Left colon (tissue), 2 donors: ENCODE measurements around the gene FAM151A. TPM values are rescaled to one million over a fixed set of nuclear protein-coding genes. Genes with fewer than 3 reads are reported as not detected.

ENCODE experiments used
- ATAC-seq: fragments of 200-7000 bp; cut with Tn5 transposase; one replicate; pipeline ENCODE4 v1.9.1; 2020; ENCODE audit warnings: mild to moderate bottlenecking, moderate library complexity
- DNase-seq, 2 donors: peaks; one replicate each; pipeline ENCODE4 v3.0.0-alpha.2; 2020
- intact Hi-C, 2 donors: fragments of 100-400 bp; cut with DNase I in 1 of 2; cut with micrococcal nuclease in 1 of 2; formaldehyde crosslinking; loops; one replicate each; pipeline versions ENCODE4 v1.11.2 to v1.14.0; 2022; cut with DNase I, micrococcal nuclease
- total RNA-seq, 2 donors: library from RNA; stranded (reverse); fragmentation: NEBNext Ultra II Directional; extraction: Animal tissue kit (Norgen Biotek cat#: 25700); gene quantifications; one replicate each; pipeline ENCODE4 v1.2.1, GENCODE V29; 2021
- donor health status: DM: no; HTN: no; CAD: no.
- donor health status: DM: yes; HTN: yes; CAD: no.

The FAM151A gene
- total RNA-seq, 2 donors from 2014 or later, result 4.5 to 7.8 TPM

DNA sequence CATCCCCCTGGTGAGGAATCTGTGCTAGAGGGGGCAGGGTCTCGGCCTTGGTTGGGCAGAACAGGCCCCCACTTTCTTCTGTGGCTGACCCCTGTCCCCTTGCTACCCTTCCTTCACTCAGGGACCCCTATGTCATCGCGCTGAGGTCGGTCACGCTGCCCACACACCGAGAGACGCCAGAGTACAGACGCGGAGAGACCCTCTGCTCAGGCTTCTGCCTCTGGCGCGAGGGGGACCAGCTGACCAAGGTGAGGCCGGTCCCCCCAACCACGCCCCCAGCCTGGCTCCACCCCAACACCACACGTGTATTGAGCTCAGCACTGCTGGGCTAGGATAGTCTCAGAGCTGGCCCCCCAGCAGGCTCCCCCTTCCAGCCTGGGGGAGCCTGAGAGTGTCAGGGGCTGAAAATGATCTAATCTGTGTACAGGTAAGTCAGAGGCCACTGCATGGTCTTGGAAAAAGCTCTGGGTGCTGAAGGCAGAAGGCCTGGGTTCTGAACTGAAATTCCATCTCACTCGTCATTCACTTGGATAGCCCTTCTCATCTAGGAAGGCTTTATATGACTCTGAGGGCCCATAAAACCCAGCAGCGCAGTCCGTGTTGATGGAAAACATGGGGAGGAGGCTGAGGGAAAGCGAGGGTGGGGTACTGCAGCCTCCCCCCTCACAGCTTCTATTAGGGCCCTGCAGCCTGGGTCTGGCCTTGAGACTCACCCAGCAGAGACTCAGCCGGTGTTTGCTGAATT, 15.3 kb downstream of the FAM151A start:
- no peak for ATAC-seq
- DNase-seq, result no peak
- intact Hi-C loops, result no loop called here

DNA sequence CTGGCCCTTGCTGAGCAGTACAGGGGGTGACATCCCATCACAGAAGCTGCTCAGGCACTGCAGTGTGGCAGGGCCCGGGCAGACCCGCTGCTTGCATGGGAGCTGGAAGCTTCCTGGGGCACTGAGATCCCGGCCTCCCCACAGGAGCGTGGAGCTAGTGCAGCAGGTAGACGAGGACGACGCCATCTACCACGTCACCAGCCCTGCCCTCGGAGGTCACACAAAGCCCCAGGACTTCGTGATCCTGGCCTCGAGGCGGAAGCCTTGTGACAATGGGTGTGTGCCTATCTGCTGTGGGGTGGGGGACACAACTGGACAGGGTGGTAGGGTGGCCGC, 16.4 kb downstream of the FAM151A start:
- no peak for DNase-seq
- intact Hi-C loops, result no loop called here
- ATAC-seq, result no peak

DNA sequence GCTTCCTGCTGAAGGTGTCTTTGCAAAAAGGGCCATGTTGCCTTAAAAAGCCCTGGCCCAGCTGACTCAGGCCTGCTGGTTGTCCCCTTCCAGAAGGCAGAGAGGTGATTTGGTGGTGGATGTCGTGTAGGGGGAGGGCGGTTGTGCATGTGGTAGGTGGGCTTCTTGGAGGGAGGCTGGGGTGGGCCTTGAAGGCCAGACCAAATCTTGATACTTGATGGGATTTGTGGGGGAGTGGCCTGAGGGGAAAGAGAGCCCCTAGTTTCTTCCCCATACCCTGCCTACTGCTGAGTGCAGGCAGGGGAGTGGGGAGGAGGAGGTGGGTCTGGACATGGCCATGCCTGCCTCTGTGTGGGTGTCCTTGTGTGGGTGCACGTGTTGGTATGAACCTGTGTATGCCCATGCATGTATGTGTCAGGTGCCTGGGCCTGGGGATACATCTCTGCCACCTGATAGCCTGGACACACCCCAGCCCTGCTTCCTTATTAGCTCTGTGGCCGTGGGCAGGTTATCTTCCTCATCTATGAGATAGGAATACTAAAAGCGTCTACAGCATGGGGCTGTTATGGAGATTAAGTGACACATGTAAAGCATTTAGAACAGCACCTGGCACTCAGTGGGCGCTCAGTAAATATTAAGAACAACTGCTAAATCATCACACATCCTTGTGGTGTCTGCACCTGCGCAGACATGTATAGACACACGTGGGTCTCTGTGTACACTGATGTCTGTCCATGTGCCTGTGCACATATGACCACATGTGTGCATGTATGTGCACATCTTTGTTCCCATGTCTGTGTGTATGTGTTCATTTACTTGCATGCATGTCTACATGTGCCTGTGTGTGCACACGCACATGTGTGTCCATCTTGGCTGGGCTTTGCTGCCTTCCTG, 17.0 kb downstream of the FAM151A start:
- intact Hi-C loops, result no loop called here
- ATAC-seq (peak; percentile 83), DNase-seq (peak; percentile 73 to 79)

DNA sequence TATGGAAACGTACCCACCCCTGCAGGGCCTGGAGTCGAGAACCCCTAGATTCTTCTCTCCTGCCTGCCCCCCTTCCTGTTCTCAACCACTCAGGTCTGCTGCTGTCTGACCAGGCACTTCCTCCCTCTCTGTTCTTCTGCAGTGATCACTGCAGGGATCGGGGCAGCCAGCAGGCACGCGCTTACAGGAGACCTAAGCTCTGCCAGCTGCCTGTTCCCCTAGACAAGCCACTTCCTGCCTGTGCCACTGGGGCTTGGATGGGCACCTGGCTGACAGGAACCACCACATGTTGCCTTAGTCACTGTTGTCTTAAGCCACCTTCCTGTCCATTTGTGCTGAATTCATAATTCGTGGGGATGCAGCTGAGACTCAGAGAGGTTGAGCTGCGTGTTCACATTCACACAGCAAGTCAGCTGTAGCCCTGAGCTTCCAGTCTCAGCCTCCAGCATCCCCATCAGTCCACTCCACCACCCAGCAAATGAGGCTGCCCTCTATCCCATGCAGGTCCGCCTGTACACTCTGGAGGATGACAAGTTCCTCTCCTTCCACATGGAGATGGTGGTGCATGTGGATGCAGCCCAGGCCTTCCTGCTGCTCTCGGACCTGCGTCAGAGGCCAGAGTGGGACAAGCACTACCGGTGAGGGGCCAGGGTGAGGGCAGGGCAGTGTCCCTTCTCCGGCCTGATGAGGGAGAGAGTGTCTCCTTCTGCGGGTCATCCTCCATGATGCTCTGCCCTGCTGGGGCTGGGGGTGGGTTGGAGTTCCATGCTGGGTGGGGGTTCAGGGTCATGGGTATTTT, 18.6 kb downstream of the FAM151A start:
- intact Hi-C loops, result no loop called here
- DNase-seq (no peak), ATAC-seq (no peak)

DNA sequence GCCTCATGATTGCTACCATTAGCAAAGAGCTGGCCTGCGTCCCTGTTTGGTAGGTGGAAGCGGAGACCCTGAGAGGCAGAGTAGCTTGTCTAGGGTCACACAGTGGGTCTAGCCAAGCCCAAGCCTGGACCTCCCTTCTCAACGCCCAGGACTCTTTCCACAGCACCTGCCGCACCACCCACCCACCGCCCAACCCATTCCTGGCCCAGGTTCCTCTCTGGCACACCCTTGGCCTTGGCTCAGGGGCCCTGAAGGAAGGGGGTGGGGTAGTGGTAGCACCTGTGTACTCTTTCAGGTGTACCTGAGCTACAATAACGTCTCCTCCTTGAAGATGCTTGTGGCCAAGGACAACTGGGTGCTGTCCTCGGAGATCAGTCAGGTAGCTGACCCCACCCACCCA, 19.3 kb downstream of the FAM151A start:
- intact Hi-C loops, result no loop called here
- ATAC-seq, result peak; percentile 76
- peak; percentile 75 to 76 for DNase-seq

DNA sequence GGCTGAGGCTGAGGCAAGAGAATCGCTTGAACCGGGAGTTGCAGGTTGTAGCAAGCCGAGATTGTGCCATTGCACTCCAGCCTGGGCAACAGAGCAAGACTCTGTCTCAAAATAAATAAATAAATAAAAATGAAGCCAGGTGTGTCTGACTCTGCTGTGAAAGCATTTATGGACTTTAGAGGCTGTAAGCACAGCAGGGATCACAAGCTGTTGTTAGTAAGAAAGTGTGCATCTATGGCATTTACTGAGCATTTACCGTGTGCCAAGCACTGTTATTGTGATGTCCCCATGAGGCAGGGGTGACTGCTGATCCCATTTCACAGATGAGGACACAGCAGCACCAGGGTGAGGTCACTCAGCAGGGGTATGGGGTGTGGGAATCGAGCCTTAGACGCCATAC, 20.1 kb downstream of the FAM151A start:
- DNase-seq (no peak), ATAC-seq (no peak)
- intact Hi-C loops, result no loop called here

DNA sequence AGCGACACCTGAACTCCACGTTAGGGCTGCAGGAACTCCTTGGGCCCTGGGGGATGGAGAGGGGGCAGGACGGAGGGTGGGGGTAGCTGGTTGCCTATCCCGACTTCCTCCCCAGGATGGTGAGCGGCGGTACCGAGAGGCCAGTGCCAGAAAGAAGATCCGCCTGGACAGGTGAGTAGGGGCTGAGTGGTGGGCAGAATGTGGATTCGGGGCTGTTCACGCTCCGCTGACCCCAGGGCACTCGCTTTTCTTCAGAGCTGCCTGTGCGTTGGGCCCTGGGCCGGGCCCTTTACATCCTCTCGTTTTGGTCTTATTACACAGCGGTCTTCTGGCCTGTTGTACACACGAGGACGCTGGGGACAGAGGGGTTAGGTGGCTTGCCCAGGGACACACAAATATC, 20.8 kb downstream of the FAM151A start:
- no peak for DNase-seq
- intact Hi-C loops, result no loop called here
- ATAC-seq, result no peak

DNA sequence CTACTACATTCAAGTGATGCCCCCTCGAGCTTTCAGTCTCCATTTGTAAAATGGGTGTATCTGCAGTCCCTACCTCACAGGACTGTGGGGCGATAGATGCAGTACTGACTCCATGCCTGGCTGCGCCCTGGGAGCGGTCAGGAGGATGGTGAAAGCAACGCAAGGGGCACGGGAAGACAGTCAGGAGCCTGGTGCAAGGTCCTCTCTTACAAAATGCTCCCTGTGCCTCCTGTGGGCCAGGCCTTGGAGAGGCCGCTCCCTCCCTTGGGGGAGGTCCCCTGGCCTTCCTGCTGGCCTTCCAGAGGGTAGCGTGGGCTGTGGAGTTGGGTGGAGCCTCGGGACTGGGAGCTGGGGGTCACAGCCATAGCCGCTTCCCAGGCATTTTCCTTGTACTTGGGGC, 21.6 kb downstream of the FAM151A start:
- DNase-seq, result no peak
- intact Hi-C loops, result no loop called here
- ATAC-seq, result no peak

DNA sequence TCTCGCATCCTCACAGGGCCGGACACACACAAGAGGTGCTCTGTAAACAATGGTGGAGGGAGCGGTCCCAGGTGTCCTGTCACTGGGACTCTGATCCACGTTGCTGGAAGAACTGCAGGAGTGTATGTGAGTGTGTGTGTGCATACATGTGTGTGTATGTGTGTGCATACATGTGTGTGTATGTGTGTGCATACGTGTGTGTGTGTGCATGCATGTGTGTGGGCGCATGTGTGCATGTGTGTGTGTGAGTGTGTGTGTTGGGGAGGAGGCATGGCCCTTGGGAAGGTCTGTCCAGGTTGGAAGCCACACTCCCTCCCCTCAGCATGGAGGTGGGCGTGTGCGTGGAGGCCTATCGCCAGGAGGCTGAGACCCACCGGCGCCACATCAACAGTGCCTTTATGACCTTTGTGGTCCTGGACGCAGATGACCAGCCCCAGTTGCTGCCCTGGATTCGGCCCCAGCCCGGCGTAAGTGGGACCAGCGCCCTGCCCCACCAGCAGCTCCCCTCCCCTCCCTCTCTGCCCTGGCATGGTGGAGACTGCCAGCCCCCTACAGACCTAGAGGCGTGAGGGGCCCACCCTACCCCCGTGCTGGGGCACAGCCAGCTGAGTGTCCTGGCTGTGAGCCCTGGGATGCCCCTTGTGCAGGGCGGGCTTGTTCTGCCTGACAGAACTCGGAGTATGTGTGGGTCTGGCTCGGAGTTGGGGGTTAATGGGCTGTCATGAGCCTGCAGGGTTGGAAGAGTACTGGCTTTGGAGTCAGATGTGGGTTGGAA, 22.2 kb downstream of the FAM151A start:
- DNase-seq (no peak), ATAC-seq (no peak)
- intact Hi-C loops, result no loop called here

DNA sequence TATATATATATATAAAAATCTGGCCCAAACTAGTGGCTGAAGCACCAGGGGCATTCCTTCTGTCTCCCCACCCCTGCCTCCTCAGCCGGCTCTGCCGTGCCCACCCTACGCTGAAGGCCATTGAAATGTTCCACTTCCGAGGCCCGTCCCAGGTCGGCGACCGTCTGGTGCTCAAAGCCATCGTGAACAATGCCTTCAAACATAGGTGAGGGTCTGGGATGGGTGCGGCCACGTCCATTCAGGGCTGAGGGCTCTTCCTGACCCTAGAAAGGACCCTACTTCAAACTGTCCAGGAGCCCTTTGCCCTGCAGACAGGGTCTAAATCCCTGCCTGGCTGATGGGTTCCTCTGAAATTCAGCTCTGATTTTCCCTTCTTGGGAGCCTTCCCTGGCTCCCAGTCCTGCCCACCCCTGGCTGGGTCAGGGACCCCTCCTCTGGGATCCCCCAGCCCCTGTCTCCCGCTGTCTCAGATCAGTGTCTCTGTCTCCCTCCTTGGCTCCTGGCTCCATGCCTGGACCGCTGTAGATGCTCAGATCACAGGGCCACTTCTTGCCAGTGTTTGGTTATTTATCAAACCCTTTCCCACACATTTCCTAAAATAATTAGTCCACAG, 24.0 kb downstream of the FAM151A start:
- intact Hi-C loops, result no loop called here
- no peak for DNase-seq
- no peak for ATAC-seq

DNA sequence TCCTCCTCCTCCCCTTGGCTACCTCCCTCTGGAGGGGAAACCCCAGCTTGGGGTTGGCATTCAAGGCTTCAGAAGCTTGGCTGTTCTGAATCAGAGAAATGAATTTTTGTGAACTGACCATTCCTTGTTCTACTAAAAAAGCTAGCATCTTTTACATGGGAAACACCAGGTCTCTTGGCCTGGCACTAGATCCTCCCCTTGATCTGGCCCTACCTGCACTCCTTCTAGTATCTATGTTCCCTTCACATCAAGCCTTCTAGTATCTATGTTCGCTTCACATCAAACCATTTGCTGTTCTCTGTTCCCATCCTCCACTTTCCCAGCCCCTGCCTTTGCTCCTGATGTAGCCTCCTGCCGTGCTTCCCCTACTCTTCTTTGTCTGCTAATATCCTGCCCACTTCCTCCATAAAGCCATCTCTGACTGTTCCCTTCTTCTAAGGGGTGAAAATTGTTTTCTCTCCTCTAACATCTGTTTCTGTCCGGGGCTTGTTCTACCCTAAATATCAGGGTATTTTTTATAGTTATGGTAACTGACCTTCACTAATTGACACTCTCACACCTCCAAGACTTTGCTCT, 25.8 kb downstream of the FAM151A start:
- DNase-seq (no peak), ATAC-seq (no peak)
- intact Hi-C loops, result no loop called here

DNA sequence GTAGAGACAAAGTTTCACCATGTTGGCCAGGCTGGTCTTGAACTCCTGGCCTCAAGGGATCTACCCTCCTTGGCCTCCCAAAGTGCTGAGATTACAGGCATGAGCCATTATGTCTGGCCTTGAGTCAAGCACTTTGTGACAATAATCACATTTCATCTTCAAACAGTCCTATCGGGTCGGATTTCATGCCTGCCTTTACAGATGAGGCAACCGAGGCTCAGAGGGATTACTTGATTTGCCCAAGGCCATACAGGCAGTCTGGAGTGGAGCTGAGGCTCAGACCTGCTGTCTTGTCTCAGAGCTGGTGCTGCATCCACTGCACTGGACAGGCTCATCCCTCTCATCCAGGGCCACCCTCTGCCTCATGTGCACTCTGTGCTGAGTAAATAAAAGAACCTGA, 26.6 kb downstream of the FAM151A start:
- ATAC-seq (no peak), DNase-seq (no peak)
- intact Hi-C loops, result no loop called here

DNA sequence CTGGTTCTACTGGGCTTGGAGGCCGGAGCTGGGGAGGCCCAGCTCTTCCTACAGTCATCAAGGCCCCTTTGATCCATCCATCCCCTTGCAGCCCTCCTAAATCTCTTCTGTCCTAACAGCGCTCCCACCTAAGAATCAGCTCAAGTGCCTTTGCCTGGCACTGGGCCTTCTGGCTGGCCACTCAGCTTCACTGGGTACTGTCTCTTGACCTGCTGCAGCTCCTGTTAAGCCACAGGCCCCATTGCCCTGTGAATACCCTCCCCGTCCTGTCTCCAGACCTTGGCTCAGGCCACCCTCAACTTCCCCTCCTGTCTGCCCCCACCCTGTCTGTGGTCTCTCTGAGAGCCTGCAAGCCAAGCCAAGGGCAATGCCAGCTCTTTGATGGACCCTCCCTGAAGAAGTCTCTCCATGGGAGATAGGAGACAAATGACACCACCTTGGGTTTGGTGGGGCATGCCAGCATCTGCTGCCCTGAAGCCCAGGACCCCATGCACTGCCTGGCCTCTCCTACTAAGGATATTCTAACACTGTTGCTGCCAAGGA, 27.3 kb downstream of the FAM151A start:
- DNase-seq, result no peak
- no peak for ATAC-seq
- intact Hi-C loops, result no loop called here

DNA sequence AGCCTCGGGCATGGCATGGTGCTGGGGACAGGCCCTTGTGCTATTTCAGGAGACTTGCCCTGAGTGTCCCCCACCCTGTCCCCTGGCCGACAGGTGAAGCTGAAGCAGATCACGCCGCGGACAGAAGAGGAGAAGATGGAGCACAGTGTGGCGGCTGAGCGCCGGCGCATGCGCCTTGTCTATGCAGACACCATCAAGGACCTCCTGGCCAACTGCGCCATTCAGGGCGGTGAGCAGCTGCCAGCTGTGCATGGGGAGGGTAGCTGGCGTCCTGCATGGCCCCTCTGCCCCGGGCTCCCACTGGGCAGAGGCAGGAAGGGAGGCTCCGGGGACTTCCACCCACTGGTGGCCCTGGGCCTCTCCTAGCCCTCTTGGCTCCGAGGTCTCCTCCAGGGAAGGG, 28.9 kb downstream of the FAM151A start:
- ATAC-seq (no peak), DNase-seq (no peak)
- intact Hi-C loops, result no loop called here

DNA sequence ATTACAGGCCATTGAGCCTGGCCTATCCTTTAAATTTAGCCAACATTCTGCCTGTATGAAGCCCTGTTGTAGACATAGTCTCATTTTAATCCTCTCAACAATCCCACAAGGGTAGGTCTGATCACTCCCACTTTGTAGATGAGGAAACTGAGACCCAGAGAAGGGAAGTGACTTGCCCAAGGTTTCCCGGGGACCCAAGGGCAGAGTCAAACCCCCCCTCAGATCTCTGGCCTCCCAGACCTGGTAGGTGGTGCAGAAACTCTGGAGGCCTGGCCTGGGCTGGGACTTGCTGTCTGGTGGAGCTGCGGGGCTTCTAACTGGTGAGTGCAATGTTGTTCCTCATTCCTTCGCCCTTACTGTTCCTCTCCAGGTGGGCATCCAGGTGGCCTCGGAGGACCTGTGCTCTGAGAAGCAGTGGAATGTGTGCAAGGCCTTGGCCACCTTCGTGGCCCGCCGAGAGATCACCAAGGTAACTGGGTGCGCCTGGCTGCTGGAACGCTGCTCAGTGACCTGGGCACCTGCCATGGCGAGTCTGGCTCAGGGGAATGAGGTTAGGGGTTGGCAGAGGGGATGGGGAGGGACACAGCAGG, 29.7 kb downstream of the FAM151A start:
- intact Hi-C loops, result no loop called here
- ATAC-seq, result no peak
- DNase-seq, result no peak

DNA sequence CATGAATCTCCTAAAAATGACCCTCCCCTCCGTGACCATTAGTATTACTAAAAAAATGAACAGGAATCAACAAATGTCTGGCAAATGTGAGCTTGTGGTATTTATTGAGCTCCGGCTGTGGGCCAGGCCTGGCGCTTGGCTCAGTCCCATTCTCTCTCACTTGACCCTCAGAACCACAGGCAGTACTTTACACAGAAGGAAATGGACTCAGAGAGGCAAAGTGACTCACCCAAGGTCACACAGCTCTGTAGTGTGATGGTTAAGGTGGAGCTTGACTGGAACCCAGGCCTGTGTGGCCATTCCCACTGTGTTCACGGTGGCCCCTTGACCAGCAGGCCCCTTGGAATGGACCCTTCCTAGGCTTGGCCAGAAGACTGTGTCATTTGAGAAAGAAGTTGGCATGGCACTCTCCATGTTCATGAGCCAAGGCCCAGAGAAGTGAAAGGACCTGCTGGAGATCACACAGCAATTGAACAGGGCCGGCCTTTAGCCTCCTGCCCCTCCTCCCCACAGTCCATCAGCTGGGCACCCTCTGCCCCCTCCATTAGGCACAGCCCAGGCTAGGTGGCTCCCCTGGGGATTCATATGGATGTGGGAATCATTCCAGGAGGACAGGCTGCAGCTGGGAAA, 32.1 kb downstream of the FAM151A start:
- ATAC-seq (no peak), DNase-seq (no peak)
- intact Hi-C loops, result no loop called here

DNA sequence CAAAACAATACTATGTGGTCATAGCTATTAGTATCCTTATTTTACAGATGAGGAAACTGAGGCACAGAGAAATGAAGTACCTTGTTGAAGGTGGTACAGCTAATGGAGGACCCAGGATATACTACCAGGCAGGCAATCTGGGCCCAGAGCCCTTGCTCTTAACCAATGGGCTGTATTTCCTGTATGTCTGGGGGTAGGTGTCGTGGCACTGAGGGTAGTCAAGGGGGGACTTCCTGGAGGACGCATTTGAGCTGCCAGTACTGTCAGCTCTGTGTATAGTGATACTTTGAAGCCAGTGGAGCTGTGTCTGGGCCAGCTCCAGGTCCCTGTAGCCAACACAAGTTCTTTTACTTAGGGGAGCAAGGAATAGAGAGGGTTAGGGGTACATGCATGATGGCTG, 34.9 kb downstream of the FAM151A start:
- intact Hi-C loops, result no loop called here
- no peak for DNase-seq
- ATAC-seq, result no peak
